ENCODE results near the gene BRPF3. TPM values are rescaled to one million over a fixed set of nuclear protein-coding genes. Genes with fewer than 3 reads are reported as not detected.
A peak's percentile ranks its signal among the peaks of the same experiment; 100 is the strongest.

The BRPF3 gene
- total and polyA plus RNA-seq, 7 donors: 15.3 to 47.2 (median 21.0) TPM

DNA sequence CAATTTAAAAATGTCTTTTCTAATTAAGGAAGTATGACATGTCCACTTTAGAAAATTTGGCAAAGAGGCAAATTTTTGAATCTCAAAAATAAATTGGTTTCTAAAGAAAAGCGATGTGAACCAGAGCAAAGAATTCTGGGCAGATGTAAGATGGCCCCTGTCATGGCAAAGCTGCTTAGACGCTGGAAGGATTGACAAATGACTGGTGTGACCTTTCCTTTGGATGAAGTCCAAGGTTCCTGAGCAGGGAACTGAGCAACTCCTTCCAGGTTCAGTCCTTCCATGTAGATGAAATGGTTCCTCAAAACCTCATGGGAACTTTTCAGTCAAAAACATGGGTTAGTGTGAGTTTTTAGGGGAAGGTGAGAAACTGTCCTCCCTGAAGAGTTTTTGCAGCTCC lies 25.1 kb downstream of the BRPF3 start:
- no peak for TF ChIP-seq CTCF (IDR thresholded peaks at IDR 0.05)
- no peak overlapping the region for H3K27ac ChIP-seq
- H3K4me1 ChIP-seq: no peaks in the 10 kb centered on the region
- no peak overlapping the region for H3K4me3 ChIP-seq
- no peaks in the 10 kb centered on the region for H3K27me3 ChIP-seq (ENCODE audit: insufficient read depth in 3 of 3, low read length in 2 of 3)
- intact Hi-C loops (cut with DNase I): no loop called here
- ATAC-seq: peak in 1 of 4 donors; percentile 43
- H3K9me3 ChIP-seq: no peaks in the 10 kb centered on the region
- WGBS, 3 donors: 43 to 55% (median 45%) methylated on average over 2 of the region's 2 CpGs
- peaks cover 2 to 93% of the 10 kb centered on the region in 2 donors for H3K36me3 ChIP-seq (ENCODE audit: insufficient read depth in 1 of 2, low read depth in 1 of 2)
- DNase-seq: no peak

DNA sequence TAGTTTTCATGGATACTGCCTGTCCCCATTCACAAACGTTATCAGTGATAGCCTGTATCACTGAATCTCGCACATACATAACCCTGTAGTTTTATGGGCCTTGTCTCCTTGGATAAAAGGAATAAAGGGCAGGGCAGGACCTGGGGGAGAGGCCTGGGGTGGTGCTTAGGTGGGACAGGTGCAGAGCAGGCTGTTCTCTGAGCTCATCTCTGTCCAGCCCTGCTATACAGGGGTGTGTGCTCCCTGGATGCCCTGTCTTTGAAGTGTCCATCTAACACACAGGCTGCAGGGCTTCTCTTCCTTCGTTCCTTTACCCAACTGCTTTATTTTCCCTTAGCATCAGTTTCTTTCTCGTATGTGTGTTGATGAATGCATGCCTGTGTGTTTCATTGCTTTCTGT lies 26.4 kb downstream of the BRPF3 start:
- ATAC-seq (no peak), DNase-seq (no peak)
- H3K4me1 ChIP-seq: no peaks in the 10 kb centered on the region
- no peak overlapping the region for H3K4me3 ChIP-seq
- peaks cover 2 to 93% of the 10 kb centered on the region in 2 donors for H3K36me3 ChIP-seq (ENCODE audit: insufficient read depth in 1 of 2, low read depth in 1 of 2)
- H3K9me3 ChIP-seq: no peaks in the 10 kb centered on the region
- no peak overlapping the region for H3K27ac ChIP-seq
- TF ChIP-seq CTCF (IDR thresholded peaks at IDR 0.05): no peak
- 63 to 73% (median 72%) methylated on average over 4 of the region's 4 CpGs for WGBS, 3 donors
- H3K27me3 ChIP-seq (ENCODE audit: insufficient read depth in 3 of 3, low read length in 2 of 3): no peaks in the 10 kb centered on the region
- intact Hi-C loops (cut with DNase I): no loop called here

DNA sequence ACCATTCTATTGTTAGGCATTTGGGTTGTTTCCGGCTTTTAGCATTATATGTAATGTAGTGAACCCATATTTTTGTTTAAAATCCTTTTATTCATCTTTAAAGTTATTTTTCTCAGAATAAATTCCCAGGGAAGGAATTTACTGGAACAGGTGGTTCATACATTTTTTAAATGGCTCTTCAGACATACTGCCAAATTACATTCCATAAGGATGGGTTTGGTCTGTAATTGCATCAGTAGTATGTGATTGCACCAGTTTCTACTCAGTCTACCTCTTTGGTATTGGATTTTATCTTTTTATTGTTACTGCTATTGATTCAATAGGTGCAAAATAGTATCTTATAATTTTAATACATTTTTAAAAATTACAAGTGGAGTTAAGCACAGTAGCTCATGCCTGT lies 27.2 kb downstream of the BRPF3 start:
- H3K27me3 ChIP-seq (ENCODE audit: insufficient read depth in 3 of 3, low read length in 2 of 3): no peaks in the 10 kb centered on the region
- no peak overlapping the region for H3K4me3 ChIP-seq
- ATAC-seq (no peak), DNase-seq (no peak)
- WGBS, 3 donors: 94 to 98% (median 96%) methylated on average over 1 of the region's 1 CpG
- no peaks in the 10 kb centered on the region for H3K9me3 ChIP-seq
- intact Hi-C loops (cut with DNase I): no loop called here
- H3K36me3 ChIP-seq (ENCODE audit: insufficient read depth in 1 of 2, low read depth in 1 of 2): peaks cover 2 to 93% of the 10 kb centered on the region in 2 donors
- no peaks in the 10 kb centered on the region for H3K4me1 ChIP-seq
- no peak for TF ChIP-seq CTCF (IDR thresholded peaks at IDR 0.05)
- no peak overlapping the region for H3K27ac ChIP-seq

DNA sequence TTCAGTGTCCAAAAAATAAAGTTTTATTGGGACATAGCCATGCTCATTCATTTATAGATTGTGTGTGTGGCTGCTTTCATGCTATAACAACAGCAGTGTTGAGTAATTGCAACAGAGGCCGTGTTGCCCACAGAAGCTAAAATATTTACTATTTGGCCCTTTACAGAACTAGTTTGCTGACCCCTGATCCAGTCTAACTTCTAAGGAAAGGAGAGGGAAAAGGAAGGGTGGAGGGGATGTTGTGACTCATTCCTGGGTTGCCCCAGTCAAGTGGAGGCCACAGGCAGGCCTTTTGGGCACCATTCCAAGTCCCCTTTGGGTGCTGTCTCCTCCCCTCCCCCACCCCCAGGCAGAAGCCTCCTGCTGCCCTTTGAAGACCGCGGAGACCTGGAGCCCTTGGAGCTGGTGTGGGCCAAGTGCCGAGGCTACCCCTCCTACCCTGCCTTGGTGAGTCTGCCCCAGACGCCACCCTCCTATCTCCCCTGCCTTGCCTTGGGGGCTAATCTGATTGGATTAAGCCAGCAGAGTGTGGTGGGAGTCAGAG lies 28.4 kb downstream of the BRPF3 start:
- Histone ChIP-seq H3K27ac (no peak overlapping the region), H3K4me3 (no peak overlapping the region), H3K36me3 (ENCODE audit: insufficient read depth in 1 of 2, low read depth in 1 of 2) (peaks cover 2 to 93% of the 10 kb centered on the region in 2 donors), H3K27me3 (ENCODE audit: insufficient read depth in 3 of 3, low read length in 2 of 3) (no peaks in the 10 kb centered on the region), H3K4me1 (no peaks in the 10 kb centered on the region), H3K9me3 (no peaks in the 10 kb centered on the region)
- no peak for TF ChIP-seq CTCF (IDR thresholded peaks at IDR 0.05)
- ATAC-seq (no peak), DNase-seq (no peak)
- WGBS, 3 donors: 87 to 90% (median 89%) methylated on average over 5 of the region's 5 CpGs
- intact Hi-C loops (cut with DNase I): no loop called here

GRCh38 chr6:36226438-36227047 lies 30.0 kb downstream of the BRPF3 start:
- H3K36me3 ChIP-seq (ENCODE audit: insufficient read depth in 1 of 2, low read depth in 1 of 2): peaks cover 5 to 98% of the 10 kb centered on the region in 2 donors

More at GRCh38 chr6:36226438-36227047, 30.0 kb downstream of the BRPF3 start:
- Histone ChIP-seq H3K27me3 (ENCODE audit: insufficient read depth in 3 of 3, low read length in 2 of 3) (no peaks in the 10 kb centered on the region), H3K27ac (no peak overlapping the region), H3K4me3 (no peak overlapping the region), H3K4me1 (no peaks in the 10 kb centered on the region), H3K9me3 (no peaks in the 10 kb centered on the region)
- WGBS, 3 donors: 89 to 97% (median 94%) methylated on average over 4 of the region's 4 CpGs
- DNase-seq (no peak), ATAC-seq (no peak)
- intact Hi-C loops (cut with DNase I): no loop called here
- no peak for TF ChIP-seq CTCF (IDR thresholded peaks at IDR 0.05)
